Measurements from ENCODE around the gene EIF4G3.

EIF4G3 gene

GRCh38 chr1:20947409-20947808, 229.3 kb downstream of the EIF4G3 start:
- no peak for TF ChIP-seq TAF1 (IDR thresholded peaks at IDR 0.05; ENCODE audit: borderline replicate concordance, insufficient read depth, low read length)
- TF ChIP-seq REST (IDR thresholded peaks at IDR 0.05; ENCODE audit: insufficient read depth in 1 of 2, low read depth in 2 of 2, low read length in 2 of 2), result no peak
- TF ChIP-seq FOXP2 (optimal IDR thresholded peaks at IDR 0.05; ENCODE audit: borderline replicate concordance, extremely low read depth, extremely low read length, insufficient read depth), result no peak
- no peak for TF ChIP-seq POLR2AphosphoS5 (IDR thresholded peaks at IDR 0.05; ENCODE audit: low read depth, low read length)
- no peak for TF ChIP-seq SIN3A (IDR thresholded peaks at IDR 0.05; ENCODE audit: borderline replicate concordance, insufficient read depth, low read length)

- TF ChIP-seq REST (IDR thresholded peaks at IDR 0.05; ENCODE audit: insufficient read depth in 1 of 2, low read depth in 2 of 2, low read length in 2 of 2) (no peak), TAF1 (IDR thresholded peaks at IDR 0.05; ENCODE audit: borderline replicate concordance, insufficient read depth, low read length) (no peak), FOXP2 (optimal IDR thresholded peaks at IDR 0.05; ENCODE audit: borderline replicate concordance, extremely low read depth, extremely low read length, insufficient read depth) (no peak), POLR2AphosphoS5 (IDR thresholded peaks at IDR 0.05; ENCODE audit: low read depth, low read length) (no peak)
Measured at GRCh38 chr1:20936621-20937020, 240.1 kb downstream of the EIF4G3 start.

- TF ChIP-seq SIN3A (IDR thresholded peaks at IDR 0.05; ENCODE audit: borderline replicate concordance, insufficient read depth, low read length), result no peak
- no peak for TF ChIP-seq TAF1 (IDR thresholded peaks at IDR 0.05; ENCODE audit: borderline replicate concordance, insufficient read depth, low read length)
- TF ChIP-seq POLR2AphosphoS5 (IDR thresholded peaks at IDR 0.05; ENCODE audit: low read depth, low read length), result no peak
- no peak for TF ChIP-seq FOXP2 (optimal IDR thresholded peaks at IDR 0.05; ENCODE audit: borderline replicate concordance, extremely low read depth, extremely low read length, insufficient read depth)
- no peak for TF ChIP-seq REST (IDR thresholded peaks at IDR 0.05; ENCODE audit: insufficient read depth in 1 of 2, low read depth in 2 of 2, low read length in 2 of 2)
Measured at GRCh38 chr1:20936216-20936615, 240.5 kb downstream of the EIF4G3 start.

- TF ChIP-seq POLR2AphosphoS5 (IDR thresholded peaks at IDR 0.05; ENCODE audit: low read depth, low read length) (no peak), FOXP2 (optimal IDR thresholded peaks at IDR 0.05; ENCODE audit: borderline replicate concordance, extremely low read depth, extremely low read length, insufficient read depth) (no peak), REST (IDR thresholded peaks at IDR 0.05; ENCODE audit: insufficient read depth in 1 of 2, low read depth in 2 of 2, low read length in 2 of 2) (no peak), TAF1 (IDR thresholded peaks at IDR 0.05; ENCODE audit: borderline replicate concordance, insufficient read depth, low read length) (no peak), SIN3A (IDR thresholded peaks at IDR 0.05; ENCODE audit: borderline replicate concordance, insufficient read depth, low read length) (no peak)
Measured at GRCh38 chr1:20935717-20936116, 241.0 kb downstream of the EIF4G3 start.

- TF ChIP-seq REST (IDR thresholded peaks at IDR 0.05; ENCODE audit: insufficient read depth in 1 of 2, low read depth in 2 of 2, low read length in 2 of 2), result no peak
- TF ChIP-seq TAF1 (IDR thresholded peaks at IDR 0.05; ENCODE audit: borderline replicate concordance, insufficient read depth, low read length), result no peak
- no peak for TF ChIP-seq SIN3A (IDR thresholded peaks at IDR 0.05; ENCODE audit: borderline replicate concordance, insufficient read depth, low read length)
Measured at GRCh38 chr1:20932437-20932977, 244.2 kb downstream of the EIF4G3 start.
